ENCODE results near the gene ABCC1.

DNA sequence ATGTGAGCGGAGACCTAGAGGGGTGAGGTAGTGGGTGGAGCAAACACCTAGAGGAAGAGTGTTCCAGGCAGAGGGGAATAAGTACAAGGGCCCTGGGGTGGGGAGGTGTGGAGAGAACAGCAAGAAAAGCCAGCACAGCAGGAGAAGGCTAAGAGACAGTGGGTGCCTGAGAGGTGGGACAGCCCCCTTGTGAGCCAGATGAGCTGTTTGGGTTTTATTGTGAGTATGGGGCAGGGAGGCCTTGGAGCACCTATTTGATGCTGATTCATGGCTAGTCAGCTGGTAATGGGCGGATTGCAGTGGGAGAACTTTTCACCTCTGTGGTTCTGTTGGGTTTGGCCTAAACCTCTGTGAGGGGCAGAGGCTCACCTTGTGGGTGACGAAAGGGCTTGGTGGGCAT lies 68.4 kb downstream of the ABCC1 start:
- no peak for TF ChIP-seq ZBTB1 (tag by site-specific recombination; IDR thresholded peaks at IDR 0.05)
- no peak for TF ChIP-seq ZNF830 (tag by site-specific recombination; IDR thresholded peaks at IDR 0.05; ENCODE audit: low read depth)
- TF ChIP-seq ZNF114 (tag by site-specific recombination; IDR thresholded peaks at IDR 0.05) = no peak
- TF ChIP-seq, protein P1, sequence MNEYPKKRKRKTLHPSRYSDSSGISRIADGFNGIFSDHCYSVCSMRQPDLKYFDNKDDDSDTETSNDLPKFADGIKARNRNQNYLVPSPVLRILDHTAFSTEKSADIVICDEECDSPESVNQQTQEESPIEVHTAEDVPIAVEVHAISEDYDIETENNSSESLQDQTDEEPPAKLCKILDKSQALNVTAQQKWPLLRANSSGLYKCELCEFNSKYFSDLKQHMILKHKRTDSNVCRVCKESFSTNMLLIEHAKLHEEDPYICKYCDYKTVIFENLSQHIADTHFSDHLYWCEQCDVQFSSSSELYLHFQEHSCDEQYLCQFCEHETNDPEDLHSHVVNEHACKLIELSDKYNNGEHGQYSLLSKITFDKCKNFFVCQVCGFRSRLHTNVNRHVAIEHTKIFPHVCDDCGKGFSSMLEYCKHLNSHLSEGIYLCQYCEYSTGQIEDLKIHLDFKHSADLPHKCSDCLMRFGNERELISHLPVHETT (tag by site-specific recombination; IDR thresholded peaks at IDR 0.05) = no peak
- TF ChIP-seq, protein P2, sequence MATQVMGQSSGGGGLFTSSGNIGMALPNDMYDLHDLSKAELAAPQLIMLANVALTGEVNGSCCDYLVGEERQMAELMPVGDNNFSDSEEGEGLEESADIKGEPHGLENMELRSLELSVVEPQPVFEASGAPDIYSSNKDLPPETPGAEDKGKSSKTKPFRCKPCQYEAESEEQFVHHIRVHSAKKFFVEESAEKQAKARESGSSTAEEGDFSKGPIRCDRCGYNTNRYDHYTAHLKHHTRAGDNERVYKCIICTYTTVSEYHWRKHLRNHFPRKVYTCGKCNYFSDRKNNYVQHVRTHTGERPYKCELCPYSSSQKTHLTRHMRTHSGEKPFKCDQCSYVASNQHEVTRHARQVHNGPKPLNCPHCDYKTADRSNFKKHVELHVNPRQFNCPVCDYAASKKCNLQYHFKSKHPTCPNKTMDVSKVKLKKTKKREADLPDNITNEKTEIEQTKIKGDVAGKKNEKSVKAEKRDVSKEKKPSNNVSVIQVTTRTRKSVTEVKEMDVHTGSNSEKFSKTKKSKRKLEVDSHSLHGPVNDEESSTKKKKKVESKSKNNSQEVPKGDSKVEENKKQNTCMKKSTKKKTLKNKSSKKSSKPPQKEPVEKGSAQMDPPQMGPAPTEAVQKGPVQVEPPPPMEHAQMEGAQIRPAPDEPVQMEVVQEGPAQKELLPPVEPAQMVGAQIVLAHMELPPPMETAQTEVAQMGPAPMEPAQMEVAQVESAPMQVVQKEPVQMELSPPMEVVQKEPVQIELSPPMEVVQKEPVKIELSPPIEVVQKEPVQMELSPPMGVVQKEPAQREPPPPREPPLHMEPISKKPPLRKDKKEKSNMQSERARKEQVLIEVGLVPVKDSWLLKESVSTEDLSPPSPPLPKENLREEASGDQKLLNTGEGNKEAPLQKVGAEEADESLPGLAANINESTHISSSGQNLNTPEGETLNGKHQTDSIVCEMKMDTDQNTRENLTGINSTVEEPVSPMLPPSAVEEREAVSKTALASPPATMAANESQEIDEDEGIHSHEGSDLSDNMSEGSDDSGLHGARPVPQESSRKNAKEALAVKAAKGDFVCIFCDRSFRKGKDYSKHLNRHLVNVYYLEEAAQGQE (tag by site-specific recombination; IDR thresholded peaks at IDR 0.05) = no peak
- TF ChIP-seq, protein P3, sequence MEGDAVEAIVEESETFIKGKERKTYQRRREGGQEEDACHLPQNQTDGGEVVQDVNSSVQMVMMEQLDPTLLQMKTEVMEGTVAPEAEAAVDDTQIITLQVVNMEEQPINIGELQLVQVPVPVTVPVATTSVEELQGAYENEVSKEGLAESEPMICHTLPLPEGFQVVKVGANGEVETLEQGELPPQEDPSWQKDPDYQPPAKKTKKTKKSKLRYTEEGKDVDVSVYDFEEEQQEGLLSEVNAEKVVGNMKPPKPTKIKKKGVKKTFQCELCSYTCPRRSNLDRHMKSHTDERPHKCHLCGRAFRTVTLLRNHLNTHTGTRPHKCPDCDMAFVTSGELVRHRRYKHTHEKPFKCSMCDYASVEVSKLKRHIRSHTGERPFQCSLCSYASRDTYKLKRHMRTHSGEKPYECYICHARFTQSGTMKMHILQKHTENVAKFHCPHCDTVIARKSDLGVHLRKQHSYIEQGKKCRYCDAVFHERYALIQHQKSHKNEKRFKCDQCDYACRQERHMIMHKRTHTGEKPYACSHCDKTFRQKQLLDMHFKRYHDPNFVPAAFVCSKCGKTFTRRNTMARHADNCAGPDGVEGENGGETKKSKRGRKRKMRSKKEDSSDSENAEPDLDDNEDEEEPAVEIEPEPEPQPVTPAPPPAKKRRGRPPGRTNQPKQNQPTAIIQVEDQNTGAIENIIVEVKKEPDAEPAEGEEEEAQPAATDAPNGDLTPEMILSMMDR (tag by site-specific recombination; IDR thresholded peaks at IDR 0.05) = no peak
- no peak for TF ChIP-seq OVOL3 (tag by site-specific recombination; IDR thresholded peaks at IDR 0.05)
- TF ChIP-seq, protein P4, sequence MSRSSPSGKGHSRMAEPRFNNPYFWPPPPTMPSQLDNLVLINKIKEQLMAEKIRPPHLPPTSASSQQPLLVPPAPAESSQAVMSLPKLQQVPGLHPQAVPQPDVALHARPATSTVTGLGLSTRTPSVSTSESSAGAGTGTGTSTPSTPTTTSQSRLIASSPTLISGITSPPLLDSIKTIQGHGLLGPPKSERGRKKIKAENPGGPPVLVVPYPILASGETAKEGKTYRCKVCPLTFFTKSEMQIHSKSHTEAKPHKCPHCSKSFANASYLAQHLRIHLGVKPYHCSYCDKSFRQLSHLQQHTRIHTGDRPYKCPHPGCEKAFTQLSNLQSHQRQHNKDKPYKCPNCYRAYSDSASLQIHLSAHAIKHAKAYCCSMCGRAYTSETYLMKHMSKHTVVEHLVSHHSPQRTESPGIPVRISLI (tag by site-specific recombination; IDR thresholded peaks at IDR 0.05) = no peak
- no peak for TF ChIP-seq KLF1 (tag by site-specific recombination; IDR thresholded peaks at IDR 0.05)
- TF ChIP-seq YY1 (tag by site-specific recombination; IDR thresholded peaks at IDR 0.05) = no peak
- TF ChIP-seq, protein P5, sequence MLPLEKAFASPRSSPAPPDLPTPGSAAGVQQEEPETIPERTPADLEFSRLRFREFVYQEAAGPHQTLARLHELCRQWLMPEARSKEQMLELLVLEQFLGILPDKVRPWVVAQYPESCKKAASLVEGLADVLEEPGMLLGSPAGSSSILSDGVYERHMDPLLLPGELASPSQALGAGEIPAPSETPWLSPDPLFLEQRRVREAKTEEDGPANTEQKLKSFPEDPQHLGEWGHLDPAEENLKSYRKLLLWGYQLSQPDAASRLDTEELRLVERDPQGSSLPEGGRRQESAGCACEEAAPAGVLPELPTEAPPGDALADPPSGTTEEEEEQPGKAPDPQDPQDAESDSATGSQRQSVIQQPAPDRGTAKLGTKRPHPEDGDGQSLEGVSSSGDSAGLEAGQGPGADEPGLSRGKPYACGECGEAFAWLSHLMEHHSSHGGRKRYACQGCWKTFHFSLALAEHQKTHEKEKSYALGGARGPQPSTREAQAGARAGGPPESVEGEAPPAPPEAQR (tag by site-specific recombination; IDR thresholded peaks at IDR 0.05) = no peak
- TF ChIP-seq TCF7L2 (IDR thresholded peaks at IDR 0.05; ENCODE audit: borderline replicate concordance, low read depth, low read length) = no peak
- no peak for TF ChIP-seq GLIS1 (tag by site-specific recombination; IDR thresholded peaks at IDR 0.05)
- no peak for TF ChIP-seq ZNF311 (tag by site-specific recombination; IDR thresholded peaks at IDR 0.05; ENCODE audit: borderline replicate concordance)
